SK-N-SH treated with all-trans-retinoic acid at 6 μM for 48 hours (cell line): ENCODE data around the gene KRTAP10-10.

ENCODE experiments used
- ATAC-seq: fragments of 200-7000 bp; cut with Tn5 transposase; 3 replicates; pipeline ENCODE4 v1.9.1; 2020; ENCODE audit warnings: mild to moderate bottlenecking, moderate library complexity
- ARNTL ChIP-seq: fragments of 450-650 bp; formaldehyde crosslinking; IDR thresholded peaks from 2 replicates; pipeline ENCODE4 v1.5.0; 2020; ENCODE audit warnings: low read depth, mild to moderate bottlenecking, moderate library complexity, borderline replicate concordance
- BACH2 ChIP-seq: fragments of 250-450 bp; sonication (Bioruptor Pico); IDR thresholded peaks from 2 replicates; pipeline ENCODE4 v1.9.0; 2021; ENCODE audit warnings: mild to moderate bottlenecking, borderline replicate concordance
- CSDC2 ChIP-seq: fragments of 250-450 bp; sonication (Bioruptor Pico); IDR thresholded peaks from 2 replicates; pipeline ENCODE4 v1.5.0; 2020; ENCODE audit warnings: mild to moderate bottlenecking, moderate library complexity
- CSRNP3 ChIP-seq: fragments of 250-450 bp; sonication (Bioruptor Pico); IDR thresholded peaks from 2 replicates; pipeline ENCODE4 v1.5.1; 2021; ENCODE audit warnings: mild to moderate bottlenecking, moderate library complexity
- ESRRG ChIP-seq: fragments of 250-450 bp; sonication (Bioruptor Pico); IDR thresholded peaks from 2 replicates; pipeline ENCODE4 v1.6.1; 2021; ENCODE audit warnings: mild to moderate bottlenecking
- GLIS3 ChIP-seq: fragments of 250-450 bp; sonication (Bioruptor Pico); IDR thresholded peaks from 2 replicates; pipeline ENCODE4 v1.5.0; 2020; ENCODE audit warnings: mild to moderate bottlenecking, moderate library complexity
- ISL1 ChIP-seq: fragments of 250-450 bp; sonication (Bioruptor Pico); IDR thresholded peaks from 2 replicates; pipeline ENCODE4 v2.1.2; 2022; ENCODE audit warnings: mild to moderate bottlenecking, moderate library complexity
- OSR1 ChIP-seq: fragments of 250-450 bp; sonication (Bioruptor Pico); IDR thresholded peaks from 2 replicates; pipeline ENCODE4 v1.8.0; 2022; ENCODE audit warnings: moderate library complexity, mild to moderate bottlenecking, inconsistent platforms
- PATZ1 ChIP-seq: fragments of 250-450 bp; sonication (Bioruptor Pico); IDR thresholded peaks from 2 replicates; pipeline ENCODE4 v1.8.0; 2020; ENCODE audit warnings: mild to moderate bottlenecking, moderate library complexity, borderline replicate concordance
- RARB ChIP-seq: fragments of 250-450 bp; sonication (Bioruptor Pico); IDR thresholded peaks from 2 replicates; pipeline ENCODE4 v1.8.0; 2021; ENCODE audit warnings: mild to moderate bottlenecking, moderate library complexity
- SNAI2 ChIP-seq: fragments of 250-450 bp; sonication (Bioruptor Pico); IDR thresholded peaks from 2 replicates; pipeline ENCODE4 v1.5.0; 2020; ENCODE audit warnings: mild to moderate bottlenecking, moderate library complexity
- TCF4 ChIP-seq: fragments of 250-450 bp; sonication (Bioruptor Pico); IDR thresholded peaks from 2 replicates; pipeline ENCODE4 v1.8.0; 2021; ENCODE audit warnings: mild to moderate bottlenecking, moderate library complexity, borderline replicate concordance
- TOX ChIP-seq: fragments of 250-450 bp; sonication (Bioruptor Pico); IDR thresholded peaks from 2 replicates; pipeline ENCODE4 v1.8.0; 2021; ENCODE audit warnings: mild to moderate bottlenecking, moderate library complexity, borderline replicate concordance
- ZC3H10 ChIP-seq: fragments of 250-450 bp; sonication (Bioruptor Pico); IDR thresholded peaks from 2 replicates; pipeline ENCODE4 v1.5.1; 2021; ENCODE audit warnings: mild to moderate bottlenecking, moderate library complexity
- ZFP3 ChIP-seq: fragments of 250-450 bp; sonication (Bioruptor Pico); IDR thresholded peaks from 2 replicates; pipeline ENCODE4 v1.5.0; 2020; ENCODE audit warnings: mild to moderate bottlenecking, moderate library complexity
- ZFP30 ChIP-seq: fragments of 450-650 bp; formaldehyde crosslinking; IDR thresholded peaks from 2 replicates; pipeline ENCODE4 v1.5.0; 2022; ENCODE audit warnings: mild to moderate bottlenecking, moderate library complexity
- ZNF565 ChIP-seq: fragments of 450-650 bp; formaldehyde crosslinking; conservative IDR thresholded peaks from 2 replicates; pipeline ENCODE4 v1.5.0; 2020; ENCODE audit warnings: low read depth, mild to moderate bottlenecking, moderate library complexity
- ZNF8 ChIP-seq: fragments of 450-650 bp; formaldehyde crosslinking; IDR thresholded peaks from 2 replicates; pipeline ENCODE4 v1.5.0; 2020; ENCODE audit warnings: mild to moderate bottlenecking, moderate library complexity
- TF ChIP-seq, protein P1 (sequence below): fragments of 250-450 bp; sonication (Bioruptor Pico); IDR thresholded peaks from 2 replicates; pipeline ENCODE4 v1.5.0; 2020; ENCODE audit warnings: mild to moderate bottlenecking, moderate library complexity
- TF ChIP-seq, protein P2 (sequence below): fragments of 250-450 bp; sonication (Bioruptor Pico); IDR thresholded peaks from 2 replicates; pipeline ENCODE4 v1.5.1; 2020; ENCODE audit warnings: low read depth, mild to moderate bottlenecking, moderate library complexity
- TF ChIP-seq, protein P3 (sequence below): fragments of 250-450 bp; sonication (Bioruptor Pico); IDR thresholded peaks from 2 replicates; pipeline ENCODE4 v1.8.0; 2021; ENCODE audit warnings: low read depth, mild to moderate bottlenecking, moderate library complexity, borderline replicate concordance

KRTAP10-10 gene

DNA sequence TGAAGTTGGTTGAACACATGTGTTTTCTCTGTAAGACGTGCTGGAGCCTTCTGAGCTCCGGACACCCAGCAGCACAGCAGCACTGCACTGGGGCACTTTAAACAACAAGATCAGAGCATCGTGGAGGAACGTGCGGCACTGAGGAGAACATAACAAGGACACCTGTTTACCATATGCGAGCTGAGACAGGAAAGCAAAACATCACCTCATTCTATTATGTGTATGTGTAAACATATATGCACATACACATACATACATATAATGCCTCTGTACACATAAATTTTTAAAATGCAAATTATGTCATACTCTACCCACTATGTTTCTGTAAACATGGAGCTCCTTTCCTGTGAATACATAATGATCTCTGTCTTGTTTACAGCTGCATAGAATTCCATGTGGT, 41.6 kb upstream of the KRTAP10-10 start:
- TF ChIP-seq, protein P1, sequence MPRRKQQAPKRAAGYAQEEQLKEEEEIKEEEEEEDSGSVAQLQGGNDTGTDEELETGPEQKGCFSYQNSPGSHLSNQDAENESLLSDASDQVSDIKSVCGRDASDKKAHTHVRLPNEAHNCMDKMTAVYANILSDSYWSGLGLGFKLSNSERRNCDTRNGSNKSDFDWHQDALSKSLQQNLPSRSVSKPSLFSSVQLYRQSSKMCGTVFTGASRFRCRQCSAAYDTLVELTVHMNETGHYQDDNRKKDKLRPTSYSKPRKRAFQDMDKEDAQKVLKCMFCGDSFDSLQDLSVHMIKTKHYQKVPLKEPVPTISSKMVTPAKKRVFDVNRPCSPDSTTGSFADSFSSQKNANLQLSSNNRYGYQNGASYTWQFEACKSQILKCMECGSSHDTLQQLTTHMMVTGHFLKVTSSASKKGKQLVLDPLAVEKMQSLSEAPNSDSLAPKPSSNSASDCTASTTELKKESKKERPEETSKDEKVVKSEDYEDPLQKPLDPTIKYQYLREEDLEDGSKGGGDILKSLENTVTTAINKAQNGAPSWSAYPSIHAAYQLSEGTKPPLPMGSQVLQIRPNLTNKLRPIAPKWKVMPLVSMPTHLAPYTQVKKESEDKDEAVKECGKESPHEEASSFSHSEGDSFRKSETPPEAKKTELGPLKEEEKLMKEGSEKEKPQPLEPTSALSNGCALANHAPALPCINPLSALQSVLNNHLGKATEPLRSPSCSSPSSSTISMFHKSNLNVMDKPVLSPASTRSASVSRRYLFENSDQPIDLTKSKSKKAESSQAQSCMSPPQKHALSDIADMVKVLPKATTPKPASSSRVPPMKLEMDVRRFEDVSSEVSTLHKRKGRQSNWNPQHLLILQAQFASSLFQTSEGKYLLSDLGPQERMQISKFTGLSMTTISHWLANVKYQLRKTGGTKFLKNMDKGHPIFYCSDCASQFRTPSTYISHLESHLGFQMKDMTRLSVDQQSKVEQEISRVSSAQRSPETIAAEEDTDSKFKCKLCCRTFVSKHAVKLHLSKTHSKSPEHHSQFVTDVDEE (CRISPR knock-in tag) = no peak
- TF ChIP-seq TCF4 (CRISPR knock-in tag) = no peak
- no peak for TF ChIP-seq BACH2 (CRISPR knock-in tag)
- no peak for TF ChIP-seq ZFP3
- TF ChIP-seq, protein P2, sequence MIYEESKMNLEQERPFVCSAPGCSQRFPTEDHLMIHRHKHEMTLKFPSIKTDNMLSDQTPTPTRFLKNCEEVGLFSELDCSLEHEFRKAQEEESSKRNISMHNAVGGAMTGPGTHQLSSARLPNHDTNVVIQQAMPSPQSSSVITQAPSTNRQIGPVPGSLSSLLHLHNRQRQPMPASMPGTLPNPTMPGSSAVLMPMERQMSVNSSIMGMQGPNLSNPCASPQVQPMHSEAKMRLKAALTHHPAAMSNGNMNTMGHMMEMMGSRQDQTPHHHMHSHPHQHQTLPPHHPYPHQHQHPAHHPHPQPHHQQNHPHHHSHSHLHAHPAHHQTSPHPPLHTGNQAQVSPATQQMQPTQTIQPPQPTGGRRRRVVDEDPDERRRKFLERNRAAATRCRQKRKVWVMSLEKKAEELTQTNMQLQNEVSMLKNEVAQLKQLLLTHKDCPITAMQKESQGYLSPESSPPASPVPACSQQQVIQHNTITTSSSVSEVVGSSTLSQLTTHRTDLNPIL (CRISPR knock-in tag) = no peak
- TF ChIP-seq CSRNP3 (CRISPR knock-in tag) = no peak
- no peak for TF ChIP-seq ZNF8 (CRISPR knock-in tag)
- TF ChIP-seq ZNF565 = no peak
- TF ChIP-seq ZC3H10 (CRISPR knock-in tag) = no peak
- no peak for TF ChIP-seq ESRRG
- TF ChIP-seq ISL1 = no peak
- no peak for TF ChIP-seq ARNTL
- no peak for TF ChIP-seq TOX (CRISPR knock-in tag)
- TF ChIP-seq RARB (CRISPR knock-in tag) = no peak
- TF ChIP-seq SNAI2 (CRISPR knock-in tag) = no peak
- no peak for ATAC-seq

- ATAC-seq = no peak
- TF ChIP-seq PATZ1 (CRISPR knock-in tag) (no peak), ZNF8 (CRISPR knock-in tag) (no peak), ARNTL (no peak), ZC3H10 (CRISPR knock-in tag) (no peak), ZFP3 (no peak), OSR1 (CRISPR knock-in tag) (no peak), RARB (CRISPR knock-in tag) (no peak), TOX (CRISPR knock-in tag) (no peak), ESRRG (no peak), ZNF565 (no peak)
- TF ChIP-seq, protein P3, sequence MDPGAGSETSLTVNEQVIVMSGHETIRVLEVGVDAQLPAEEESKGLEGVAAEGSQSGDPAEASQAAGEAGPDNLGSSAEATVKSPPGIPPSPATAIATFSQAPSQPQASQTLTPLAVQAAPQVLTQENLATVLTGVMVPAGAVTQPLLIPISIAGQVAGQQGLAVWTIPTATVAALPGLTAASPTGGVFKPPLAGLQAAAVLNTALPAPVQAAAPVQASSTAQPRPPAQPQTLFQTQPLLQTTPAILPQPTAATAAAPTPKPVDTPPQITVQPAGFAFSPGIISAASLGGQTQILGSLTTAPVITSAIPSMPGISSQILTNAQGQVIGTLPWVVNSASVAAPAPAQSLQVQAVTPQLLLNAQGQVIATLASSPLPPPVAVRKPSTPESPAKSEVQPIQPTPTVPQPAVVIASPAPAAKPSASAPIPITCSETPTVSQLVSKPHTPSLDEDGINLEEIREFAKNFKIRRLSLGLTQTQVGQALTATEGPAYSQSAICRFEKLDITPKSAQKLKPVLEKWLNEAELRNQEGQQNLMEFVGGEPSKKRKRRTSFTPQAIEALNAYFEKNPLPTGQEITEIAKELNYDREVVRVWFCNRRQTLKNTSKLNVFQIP (CRISPR knock-in tag) = no peak
- TF ChIP-seq, protein P2 (CRISPR knock-in tag) = no peak
Observed at GRCh38 chr21:44596068-44596725, 41.0 kb upstream of the KRTAP10-10 start.

DNA sequence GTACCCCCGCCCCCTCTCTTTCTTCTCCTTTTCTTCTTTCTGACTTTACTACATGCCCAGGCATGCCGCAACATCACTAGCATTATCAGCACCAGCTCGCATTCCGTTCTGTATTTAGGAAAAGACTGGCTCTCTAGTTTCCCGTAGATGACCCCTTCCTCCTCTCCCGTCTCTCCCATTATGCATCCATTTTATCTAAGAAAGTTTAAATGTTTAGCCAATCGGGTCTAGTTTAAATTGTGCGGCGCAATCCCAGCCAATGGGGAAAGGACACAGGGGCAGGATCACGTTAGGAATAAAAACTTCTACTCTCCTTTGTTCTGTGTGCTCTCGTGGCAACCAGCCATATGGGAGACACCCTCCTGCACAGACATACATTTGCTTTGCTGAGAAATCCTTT, 39.1 kb upstream of the KRTAP10-10 start:
- no peak for TF ChIP-seq ZFP30
- TF ChIP-seq, protein P3 (CRISPR knock-in tag) = no peak
- TF ChIP-seq GLIS3 = no peak
- TF ChIP-seq CSDC2 = no peak
- no peak for TF ChIP-seq ISL1
- TF ChIP-seq ESRRG = no peak
- TF ChIP-seq ZNF8 (CRISPR knock-in tag) = no peak
- TF ChIP-seq ZC3H10 (CRISPR knock-in tag) = no peak
- no peak for TF ChIP-seq OSR1 (CRISPR knock-in tag)
- TF ChIP-seq, protein P2 (CRISPR knock-in tag) = no peak
- no peak for TF ChIP-seq CSRNP3 (CRISPR knock-in tag)
- no peak for ATAC-seq
